H9 (cell line): Measurements from ENCODE around the gene TTC29. TPM values are rescaled to one million over a fixed set of nuclear protein-coding genes. Genes with fewer than 3 reads are reported as not detected.

Experiments
- DNase-seq: peaks from one replicate; pipeline ENCODE4 v3.0.0-alpha.2; 2017
- H2AFZ ChIP-seq: one replicate; pipeline ENCODE4 v1.6.1; 2013; ENCODE audit warnings: mild to moderate bottlenecking, low read length, control low read depth, moderate library complexity
- H2AK5ac ChIP-seq: 2 replicates; pipeline ENCODE4 v1.6.1; 2013; ENCODE audit warnings: low read length, control low read depth, mixed read lengths; ENCODE audit not compliant: insufficient read length
- H2BK120ac ChIP-seq: one replicate; pipeline ENCODE4 v1.6.1; 2013; ENCODE audit warnings: low read depth, mild to moderate bottlenecking, low read length, control low read depth, inconsistent platforms; ENCODE audit not compliant: poor library complexity, severe bottlenecking
- H2BK12ac ChIP-seq: 2 replicates; pipeline ENCODE4 v1.6.1; 2013; ENCODE audit warnings: low read length, control low read depth, mixed read lengths, low read depth; ENCODE audit not compliant: insufficient read length
- H2BK15ac ChIP-seq: 2 replicates; pipeline ENCODE4 v1.6.1; 2013; ENCODE audit warnings: low read depth, low read length, control low read depth
- H2BK20ac ChIP-seq: one replicate; pipeline ENCODE4 v1.6.1; 2013; ENCODE audit warnings: low read depth, mild to moderate bottlenecking, low read length, control low read depth, inconsistent platforms; ENCODE audit not compliant: poor library complexity, severe bottlenecking
- H2BK5ac ChIP-seq: 2 replicates; pipeline ENCODE4 v1.6.1; 2013; ENCODE audit warnings: low read length, control low read depth, mixed read lengths; ENCODE audit not compliant: insufficient read length
- H3K14ac ChIP-seq: 2 replicates; pipeline ENCODE4 v1.6.1; 2013; ENCODE audit warnings: low read length, control low read depth; ENCODE audit not compliant: insufficient read depth
- H3K18ac ChIP-seq: 2 replicates; pipeline ENCODE4 v1.6.1; 2013; ENCODE audit warnings: low read depth, mild to moderate bottlenecking, mixed read lengths, low read length, control low read depth; ENCODE audit not compliant: insufficient read length
- H3K23ac ChIP-seq: 2 replicates; pipeline ENCODE4 v1.6.1; 2013; ENCODE audit warnings: low read length, control low read depth, mixed read lengths, low read depth; ENCODE audit not compliant: insufficient read length
- H3K23me2 ChIP-seq: 2 replicates; pipeline ENCODE4 v1.6.1; 2013; ENCODE audit warnings: low read depth, mild to moderate bottlenecking, mixed read lengths, low read length, control low read depth; ENCODE audit not compliant: insufficient read length, poor library complexity, severe bottlenecking
- H3K27ac ChIP-seq: 2 replicates; pipeline ENCODE4 v1.5.1; 2013; ENCODE audit warnings: low read length, control low read depth, mixed read lengths, low read depth; ENCODE audit not compliant: insufficient read length
- H3K27me3 ChIP-seq: 2 replicates; pipeline ENCODE4 v1.6.1; 2013; ENCODE audit warnings: low read length, control low read depth, inconsistent platforms; ENCODE audit not compliant: insufficient read depth
- H3K4ac ChIP-seq: 2 replicates; pipeline ENCODE4 v1.6.1; 2013; ENCODE audit warnings: low read depth, mild to moderate bottlenecking, control low read depth, inconsistent platforms, low read length, moderate library complexity
- H3K4me1 ChIP-seq: 2 replicates; pipeline ENCODE4 v1.6.1; 2013; ENCODE audit warnings: low read length, control low read depth, inconsistent platforms; ENCODE audit not compliant: insufficient read depth
- H3K4me2 ChIP-seq: 2 replicates; pipeline ENCODE4 v1.6.1; 2013; ENCODE audit warnings: low read length, control low read depth, mixed read lengths; ENCODE audit not compliant: insufficient read length, insufficient read depth
- H3K56ac ChIP-seq: 2 replicates; pipeline ENCODE4 v1.6.1; 2013; ENCODE audit warnings: low read depth, mild to moderate bottlenecking, mixed read lengths, low read length, control low read depth; ENCODE audit not compliant: insufficient read length
- H3K79me1 ChIP-seq: 2 replicates; pipeline ENCODE4 v1.6.1; 2013; ENCODE audit warnings: low read depth, mild to moderate bottlenecking, moderate library complexity, low read length, control low read depth, inconsistent platforms; ENCODE audit not compliant: insufficient read depth, poor library complexity, severe bottlenecking
- H3K79me2 ChIP-seq: 2 replicates; pipeline ENCODE4 v1.6.1; 2013; ENCODE audit warnings: low read length, control low read depth, inconsistent platforms; ENCODE audit not compliant: insufficient read depth
- H3K9ac ChIP-seq: 2 replicates; pipeline ENCODE4 v1.6.1; 2013; ENCODE audit warnings: low read length, control low read depth, mixed read lengths; ENCODE audit not compliant: insufficient read length; ENCODE audit errors: extremely low read depth
- H3K9me3 ChIP-seq: one replicate; pipeline ENCODE4 v1.6.1; 2013; ENCODE audit warnings: low read depth, low read length, inconsistent platforms; ENCODE audit not compliant: control insufficient read depth
- H3T11ph ChIP-seq: one replicate; pipeline ENCODE4 v1.6.1; 2013; ENCODE audit warnings: mild to moderate bottlenecking, low read length, control low read depth, inconsistent platforms
- H4K20me1 ChIP-seq: one replicate; pipeline ENCODE4 v1.6.1; 2013; ENCODE audit not compliant: control insufficient read depth, insufficient read length, insufficient read depth
- H4K5ac ChIP-seq: 2 replicates; pipeline ENCODE4 v1.6.1; 2013; ENCODE audit warnings: low read depth, mild to moderate bottlenecking, mixed read lengths, low read length, control low read depth; ENCODE audit not compliant: insufficient read length
- H4K8ac ChIP-seq: replicated peaks from 2 replicates; pipeline ENCODE4 v1.6.1; 2013; ENCODE audit warnings: low read length, control low read depth, mixed read lengths, low read depth; ENCODE audit not compliant: insufficient read length
- H4K91ac ChIP-seq: 2 replicates; pipeline ENCODE4 v1.6.1; 2013; ENCODE audit warnings: low read depth, mild to moderate bottlenecking, moderate library complexity, mixed read lengths, low read length, control low read depth; ENCODE audit not compliant: insufficient read length
- H3K27ac Mint-ChIP-seq, 3 experiments: 2 replicates in 2 of 3; 3 replicates in 1 of 3; pipeline ENCODE4 v1.8.0; 2020 to 2021; ENCODE audit warnings: mixed read lengths in 3 of 3, mild to moderate bottlenecking in 1 of 3, moderate library complexity in 1 of 3
- H3K27me3 Mint-ChIP-seq: 2 replicates; pipeline ENCODE4 v1.8.0; 2021; ENCODE audit warnings: low read depth, mild to moderate bottlenecking, moderate library complexity, mixed read lengths
- H3K36me3 Mint-ChIP-seq, 3 experiments: 2 replicates in 2 of 3; 3 replicates in 1 of 3; pipeline ENCODE4 v1.8.0; 2020 to 2021; ENCODE audit warnings: low read depth in 3 of 3, mixed read lengths in 3 of 3; ENCODE audit not compliant: insufficient read depth in 1 of 3
- H3K4me1 Mint-ChIP-seq, 2 experiments: 2 replicates each; pipeline ENCODE4 v1.8.0; 2020; ENCODE audit warnings: mixed read lengths in 2 of 2
- H3K4me3 Mint-ChIP-seq, 2 experiments: 2 replicates in 1 of 2; 3 replicates in 1 of 2; pipeline ENCODE4 v1.8.0; 2020 to 2021; ENCODE audit warnings: mild to moderate bottlenecking in 2 of 2, mixed read lengths in 2 of 2, moderate library complexity in 1 of 2
- H3K9me3 Mint-ChIP-seq, 2 experiments: 2 replicates in 1 of 2; 3 replicates in 1 of 2; pipeline ENCODE4 v1.8.0; 2020; ENCODE audit warnings: mild to moderate bottlenecking in 2 of 2, mixed read lengths in 2 of 2, moderate library complexity in 1 of 2
- CTCF ChIP-seq: fragments of 200-600 bp; sonication (generic); conservative IDR thresholded peaks from 3 replicates; pipeline ENCODE4 v1.8.0; 2021; ENCODE audit warnings: antibody characterized with exemption, mild to moderate bottlenecking
- WGBS: extraction: QIAGEN DNeasy Blood & Tissue Kit; methylation state at CpG from one replicate; pipeline ENCODE4 v1.1.7; 2013; ENCODE audit warnings: missing lambda C conversion rate, low lambda C conversion rate, mixed read lengths; ENCODE audit not compliant: insufficient read length; ENCODE audit errors: extremely low coverage; 5-methylcytosine and 5-hydroxymethylcytosine counted together
- total RNA-seq: library from RNA; stranded (reverse); gene quantifications from 2 replicates; pipeline ENCODE4 v1.2.1, GENCODE V29; 2021

Gene TTC29
- total RNA-seq, 1 experiment from 2014 or later, result not detected

- no peak overlapping the region for H4K91ac ChIP-seq
- no CpG with 5 or more reads among the region's 4 CpGs for WGBS
- DNase-seq, result no peak
Observed at GRCh38 chr4:146855761-146856160, 89.9 kb downstream of the TTC29 start.

More at GRCh38 chr4:146855761-146856160, 89.9 kb downstream of the TTC29 start:
- no peak overlapping the region for H3K18ac ChIP-seq
- Mint-ChIP-seq H3K27ac (no peak overlapping the region), H3K4me3 (no peak overlapping the region), H3K9me3 (no peaks in the 10 kb centered on the region), H3K4me1 (no peaks in the 10 kb centered on the region), H3K27me3 (0 out of 2 replicates have a peak, but pooled peaks cover 3% of the 10 kb centered on the region), H3K36me3 (no peaks in the 10 kb centered on the region)
- H3K79me2 ChIP-seq, result no peaks in the 10 kb centered on the region
- H3K23me2 ChIP-seq, result no peaks in the 10 kb centered on the region
- no peaks in the 10 kb centered on the region for H3K4me1 ChIP-seq
- H3K4ac ChIP-seq, result no peak overlapping the region
- no peak overlapping the region for H4K5ac ChIP-seq
- no peak overlapping the region for H3K23ac ChIP-seq
- H3K56ac ChIP-seq, result no peak overlapping the region
- no peak overlapping the region for H2BK120ac ChIP-seq
- H3K9me3 ChIP-seq, result no peaks in the 10 kb centered on the region
- no peak overlapping the region for H4K8ac ChIP-seq
- no peak overlapping the region for H2BK5ac ChIP-seq
- no peak overlapping the region for H2BK20ac ChIP-seq
- no peak overlapping the region for H3K27ac ChIP-seq
- no peak overlapping the region for H2BK12ac ChIP-seq
- H3K79me1 ChIP-seq, result no peaks in the 10 kb centered on the region
- H2BK15ac ChIP-seq, result no peak overlapping the region
- TF ChIP-seq CTCF, result no peak
- H3K9ac ChIP-seq, result no peak overlapping the region
- H2AK5ac ChIP-seq, result no peak overlapping the region
- H2AFZ ChIP-seq, result no peak overlapping the region
- H4K20me1 ChIP-seq, result no peaks in the 10 kb centered on the region
- no peak overlapping the region for H3K14ac ChIP-seq
- no peak overlapping the region for H3T11ph ChIP-seq
- H3K4me2 ChIP-seq, result no peak overlapping the region
- H3K27me3 ChIP-seq, result no peaks in the 10 kb centered on the region
